Measurements from ENCODE around the gene MIX23. TPM values are rescaled to one million over a fixed set of nuclear protein-coding genes. Genes with fewer than 3 reads are reported as not detected.

MIX23 gene
- polyA plus RNA-seq, 1 of the 3 experiments (the other 2 are of a cell fraction) = 11.2 TPM

- no peaks in the 10 kb centered on the region for H3K9me3 ChIP-seq
- no peak overlapping the region for H3K4me3 ChIP-seq (ENCODE audit: low read depth in 2 of 2, low read length in 1 of 2)
- peaks cover 12% of the 10 kb centered on the region for H3F3A ChIP-seq (replicated peaks; ENCODE audit: insufficient read depth)
- TF ChIP-seq NRF1 (IDR thresholded peaks at IDR 0.05; ENCODE audit: low read depth, low read length) (no peak), ZBTB33 (IDR thresholded peaks at IDR 0.05; ENCODE audit: borderline replicate concordance, low read depth) (no peak), JUND (IDR thresholded peaks at IDR 0.05) (no peak), TCF12 (IDR thresholded peaks at IDR 0.05) (no peak), USF1 (IDR thresholded peaks at IDR 0.05; ENCODE audit: borderline replicate concordance, low read depth) (no peak), FOXM1 (IDR thresholded peaks at IDR 0.05; ENCODE audit: low read depth) (no peak), IRF3 (IDR thresholded peaks at IDR 0.05; ENCODE audit: low read depth, low read length) (no peak), RFX5 (IDR thresholded peaks at IDR 0.05; ENCODE audit: low read length) (no peak), FOSL2 (IDR thresholded peaks at IDR 0.05; ENCODE audit: borderline replicate concordance, low read depth) (no peak), REST (IDR thresholded peaks at IDR 0.05; ENCODE audit: low read depth, low read length) (no peak), EZH2phosphoT487 (IDR thresholded peaks at IDR 0.05; ENCODE audit: borderline replicate concordance, low read depth) (no peak), MEF2A (IDR thresholded peaks at IDR 0.05; ENCODE audit: borderline replicate concordance, low read depth) (no peak), MXI1 (IDR thresholded peaks at IDR 0.05; ENCODE audit: low read depth, low read length) (no peak), PBX3 (IDR thresholded peaks at IDR 0.05) (no peak), SIN3A (IDR thresholded peaks at IDR 0.05; ENCODE audit: borderline replicate concordance, low read depth, low read length) (no peak)
- H3K27ac ChIP-seq (ENCODE audit: low read depth in 2 of 2, low read length in 1 of 2) = no peak overlapping the region
- no peak overlapping the region for H2AFZ ChIP-seq (ENCODE audit: low read depth)
- peaks cover 7 to 13% of the 10 kb centered on the region in 2 experiments; a peak in 3 of 4 replicates for H3K4me1 ChIP-seq (ENCODE audit: control insufficient read depth in 1 of 2, insufficient read depth in 2 of 2, low read depth in 1 of 2, low read length in 1 of 2)
- no peaks in the 10 kb centered on the region for H3K9me2 ChIP-seq
- DNase-seq = no peak
- H4K20me1 ChIP-seq (ENCODE audit: insufficient read depth) = no peaks in the 10 kb centered on the region
- peaks cover under 1 to 2% of the 10 kb centered on the region in 2 experiments for H3K36me3 ChIP-seq (replicated peaks in 1 of 2; ENCODE audit: control insufficient read depth in 1 of 2, insufficient read depth in 2 of 2, low read length in 1 of 2)
- WGBS (ENCODE audit: low lambda C conversion rate) = 69% methylated on average over 1 of the region's 1 CpG
- H3K79me2 ChIP-seq (ENCODE audit: insufficient read depth) = no peaks in the 10 kb centered on the region
- H3K27me3 ChIP-seq (ENCODE audit: insufficient read depth) = no peaks in the 10 kb centered on the region
- CTCF ChIA-PET = interaction anchor here (0.9 to 1.0 kb wide), 2 partner anchors 10 to 23 kb away, joined by 3 read pairs; no protein-coding TSS in a partner anchor
- POLR2A ChIA-PET = no interaction called here
- H3K9ac ChIP-seq = no peak overlapping the region
- H3K4me2 ChIP-seq = no peak overlapping the region
These were observed 29.1 kb downstream of the MIX23 start for GRCh38 chr3:122353893-122354401.

Measured in SK-N-SH (cell line).